ENCODE results near the gene SLCO2A1. TPM values are rescaled to one million over a fixed set of nuclear protein-coding genes. Genes with fewer than 3 reads are reported as not detected.

The SLCO2A1 gene
- polyA plus RNA-seq, 1 donor (not counting 4 experiments of a cell fraction or from before 2014, with no cell fraction given) = 0.80 TPM

DNA sequence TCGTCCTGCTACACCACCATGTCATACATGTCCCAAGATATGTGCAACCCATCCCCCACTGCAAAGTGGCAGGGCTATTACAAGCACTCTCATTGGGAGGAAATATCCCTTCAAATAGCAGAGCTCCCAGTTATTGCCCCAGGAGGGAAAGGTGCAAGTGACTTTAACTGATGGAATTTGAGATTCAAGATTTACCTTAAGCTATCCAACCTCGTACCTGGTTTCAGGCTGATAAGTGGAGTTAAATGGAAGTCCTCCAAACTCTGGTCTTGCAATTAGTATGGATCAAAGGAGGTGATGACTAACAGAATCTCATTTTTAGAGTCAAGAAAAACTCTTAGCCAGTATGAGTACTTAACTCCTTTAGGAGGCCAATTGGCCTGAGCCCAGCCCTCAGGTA lies 2.1 kb downstream of the SLCO2A1 start:
- FAIRE-seq = peak; percentile 49

GRCh38 chr3:134020135-134020680 lies 9.5 kb downstream of the SLCO2A1 start:
- Histone ChIP-seq H3K4me2 (ENCODE audit: control insufficient read depth, extremely low read depth, insufficient read depth, low read depth, low read length) (peak overlapping the region; percentile 41), H3K27me3 (ENCODE audit: control insufficient read depth, extremely low read depth, insufficient read depth, low read length) (peaks cover 8% of the 10 kb centered on the region), H3K4me1 (ENCODE audit: control insufficient read depth, extremely low read depth, insufficient read depth, low read length) (no peaks in the 10 kb centered on the region), H2AFZ (ENCODE audit: control insufficient read depth, low read length) (peak overlapping the region; percentile 56), H3K27ac (ENCODE audit: control insufficient read depth, insufficient read depth, low read length) (no peak overlapping the region), H3K36me3 (ENCODE audit: control insufficient read depth in 2 of 2, extremely low read depth in 1 of 2, insufficient read depth in 2 of 2, low read length in 2 of 2) (no peaks in the 10 kb centered on the region), H4K20me1 (ENCODE audit: control insufficient read depth, extremely low read depth, insufficient read depth, low read length) (no peaks in the 10 kb centered on the region), H3K9me3 (ENCODE audit: control insufficient read depth, low read depth, low read length) (no peaks in the 10 kb centered on the region), H3K9ac (ENCODE audit: control insufficient read depth, extremely low read depth, insufficient read depth, low read length) (no peak overlapping the region), H3K79me2 (ENCODE audit: control insufficient read depth, insufficient read depth, low read length) (no peaks in the 10 kb centered on the region), H3K9me1 (ENCODE audit: control insufficient read depth, extremely low read depth, insufficient read depth, low read length) (no peaks in the 10 kb centered on the region), H3K4me3 (ENCODE audit: control insufficient read depth in 2 of 3, extremely low read depth in 1 of 3, insufficient read depth in 2 of 3, low read depth in 1 of 3, low read length in 3 of 3) (peak overlapping the region in 1 of 3 experiments; percentile 13)
- no peak for TF ChIP-seq CTCF (optimal IDR thresholded peaks at IDR 0.05 in 1 of 3, IDR thresholded peaks at IDR 0.05 in 1 of 3, conservative IDR thresholded peaks at IDR 0.05 in 1 of 3; ENCODE audit: extremely low read depth in 1 of 3, insufficient read depth in 2 of 3, low read length in 3 of 3)
- no peak for TF ChIP-seq EZH2 (IDR thresholded peaks at IDR 0.05; ENCODE audit: low read length)
- FAIRE-seq = no peak
- dilution Hi-C loops (cut with MboI; ENCODE audit: extremely low pct_ligation_motif_present, low sequenced_read_pairs) = no loop called here
- no peak for DNase-seq (ENCODE audit: low read depth, low spot score)

More for the DNA sequence above, 2.1 kb downstream of the SLCO2A1 start:
- no peaks in the 10 kb centered on the region for H3K9me3 ChIP-seq (ENCODE audit: control insufficient read depth, low read depth, low read length)
- no peaks in the 10 kb centered on the region for H3K36me3 ChIP-seq (ENCODE audit: control insufficient read depth in 2 of 2, extremely low read depth in 1 of 2, insufficient read depth in 2 of 2, low read length in 2 of 2)
- H3K9me1 ChIP-seq (ENCODE audit: control insufficient read depth, extremely low read depth, insufficient read depth, low read length) = no peaks in the 10 kb centered on the region
- H3K9ac ChIP-seq (ENCODE audit: control insufficient read depth, extremely low read depth, insufficient read depth, low read length) = no peak overlapping the region
- no peak for DNase-seq (ENCODE audit: low read depth, low spot score)
- H3K4me2 ChIP-seq (ENCODE audit: control insufficient read depth, extremely low read depth, insufficient read depth, low read depth, low read length) = no peak overlapping the region
- dilution Hi-C loops (cut with MboI; ENCODE audit: extremely low pct_ligation_motif_present, low sequenced_read_pairs) = no loop called here
- H2AFZ ChIP-seq (ENCODE audit: control insufficient read depth, low read length) = no peak overlapping the region
- peaks cover 36% of the 10 kb centered on the region for H3K27me3 ChIP-seq (ENCODE audit: control insufficient read depth, extremely low read depth, insufficient read depth, low read length)
- peaks cover 7% of the 10 kb centered on the region for H3K4me1 ChIP-seq (ENCODE audit: control insufficient read depth, extremely low read depth, insufficient read depth, low read length)
- no peaks in the 10 kb centered on the region for H4K20me1 ChIP-seq (ENCODE audit: control insufficient read depth, extremely low read depth, insufficient read depth, low read length)
- TF ChIP-seq CTCF (optimal IDR thresholded peaks at IDR 0.05 in 1 of 3, IDR thresholded peaks at IDR 0.05 in 1 of 3, conservative IDR thresholded peaks at IDR 0.05 in 1 of 3; ENCODE audit: extremely low read depth in 1 of 3, insufficient read depth in 2 of 3, low read length in 3 of 3) (no peak), EZH2 (IDR thresholded peaks at IDR 0.05; ENCODE audit: low read length) (no peak)
- no peaks in the 10 kb centered on the region for H3K79me2 ChIP-seq (ENCODE audit: control insufficient read depth, insufficient read depth, low read length)
- H3K27ac ChIP-seq (ENCODE audit: control insufficient read depth, insufficient read depth, low read length) = no peak overlapping the region
- H3K4me3 ChIP-seq (ENCODE audit: control insufficient read depth in 2 of 3, extremely low read depth in 1 of 3, insufficient read depth in 2 of 3, low read depth in 1 of 3, low read length in 3 of 3) = no peak overlapping the region

Data from keratinocyte (primary cell).